Gastrocnemius medialis (tissue), 4 donors: ENCODE results near the gene RICTOR.

Source experiments
- POLR2A ChIP-seq, 2 donors: fragments of 450-650 bp; IDR thresholded peaks; one replicate each; pipeline ENCODE4 v1.6.1; 2017; ENCODE audit warnings: antibody characterized with exemption in 2 of 2, mild to moderate bottlenecking in 2 of 2, moderate library complexity in 2 of 2
- TF ChIP-seq, protein P1 (sequence below), 5 experiments: fragments of 450-650 bp in 3 of 5; fragments of 200-600 bp in 2 of 5; sonication (generic) in 2 of 5; IDR thresholded peaks in 4 of 5; conservative IDR thresholded peaks in 1 of 5; 1 replicate in 4 of 5; 2 replicates in 1 of 5; pipeline ENCODE4 v1.5.1; 2016 to 2019; ENCODE audit warnings: antibody characterized with exemption in 5 of 5, mild to moderate bottlenecking in 3 of 5, moderate library complexity in 3 of 5

DNA sequence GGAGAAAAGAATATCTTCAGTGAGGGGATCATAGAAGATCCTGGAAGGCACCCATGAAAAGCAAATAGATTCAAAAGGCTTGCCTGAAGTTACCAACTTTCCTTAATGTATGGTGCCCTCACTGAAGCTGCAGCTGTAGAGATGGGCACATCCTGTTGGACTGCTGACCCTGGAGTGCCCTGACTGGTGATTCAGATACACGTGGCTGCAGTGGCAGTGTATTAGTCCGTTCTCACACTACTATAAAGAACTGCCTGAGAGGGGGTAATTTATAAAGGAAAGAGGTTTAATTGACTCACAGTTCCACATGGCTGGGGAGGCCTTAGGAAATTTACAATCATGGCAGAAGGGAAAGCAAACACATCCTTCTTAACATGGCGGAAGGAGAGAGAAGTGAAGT, 148.1 kb downstream of the RICTOR start:
- TF ChIP-seq POLR2A (IDR thresholded peaks at IDR 0.05), result no peak
- TF ChIP-seq, protein P1, sequence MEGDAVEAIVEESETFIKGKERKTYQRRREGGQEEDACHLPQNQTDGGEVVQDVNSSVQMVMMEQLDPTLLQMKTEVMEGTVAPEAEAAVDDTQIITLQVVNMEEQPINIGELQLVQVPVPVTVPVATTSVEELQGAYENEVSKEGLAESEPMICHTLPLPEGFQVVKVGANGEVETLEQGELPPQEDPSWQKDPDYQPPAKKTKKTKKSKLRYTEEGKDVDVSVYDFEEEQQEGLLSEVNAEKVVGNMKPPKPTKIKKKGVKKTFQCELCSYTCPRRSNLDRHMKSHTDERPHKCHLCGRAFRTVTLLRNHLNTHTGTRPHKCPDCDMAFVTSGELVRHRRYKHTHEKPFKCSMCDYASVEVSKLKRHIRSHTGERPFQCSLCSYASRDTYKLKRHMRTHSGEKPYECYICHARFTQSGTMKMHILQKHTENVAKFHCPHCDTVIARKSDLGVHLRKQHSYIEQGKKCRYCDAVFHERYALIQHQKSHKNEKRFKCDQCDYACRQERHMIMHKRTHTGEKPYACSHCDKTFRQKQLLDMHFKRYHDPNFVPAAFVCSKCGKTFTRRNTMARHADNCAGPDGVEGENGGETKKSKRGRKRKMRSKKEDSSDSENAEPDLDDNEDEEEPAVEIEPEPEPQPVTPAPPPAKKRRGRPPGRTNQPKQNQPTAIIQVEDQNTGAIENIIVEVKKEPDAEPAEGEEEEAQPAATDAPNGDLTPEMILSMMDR (IDR thresholded peaks at IDR 0.05 in 4 of 5, conservative IDR thresholded peaks at IDR 0.05 in 1 of 5), result no peak
